ENCODE measurements around the gene LPCAT1.
A peak's percentile ranks its signal among the peaks of the same experiment; 100 is the strongest.

LPCAT1 gene

GRCh38 chr5:1535646-1536045 lies 11.9 kb upstream of the LPCAT1 start:
- Histone ChIP-seq H3K27ac (ENCODE audit: low read depth, low read length) (no peak overlapping the region), H3K27me3 (ENCODE audit: control insufficient read depth, low read length) (peaks cover 8% of the 10 kb centered on the region; the same call in 1 of the 2 replicates), H3K36me3 (ENCODE audit: control insufficient read depth, low read length) (no peaks in the 10 kb centered on the region), H3K79me2 (ENCODE audit: control insufficient read depth, low read length) (no peaks in the 10 kb centered on the region), H3K4me1 (ENCODE audit: control insufficient read depth, low read length) (peaks cover 33% of the 10 kb centered on the region), H3K9me2 (replicated peaks; ENCODE audit: control insufficient read depth, low read length) (no peaks in the 10 kb centered on the region), H3K9me3 (ENCODE audit: control insufficient read depth, insufficient read depth, low read length) (peaks cover 17% of the 10 kb centered on the region), H3K4me3 (ENCODE audit: low read length) (peak overlapping the region; percentile 53), H4K20me1 (ENCODE audit: control insufficient read depth, insufficient read depth, low read depth, low read length) (no peaks in the 10 kb centered on the region), H3K4me2 (ENCODE audit: low read length) (peak overlapping the region; percentile 64), H3F3A (ENCODE audit: control insufficient read depth, insufficient read depth) (no peaks in the 10 kb centered on the region; the same call in 1 of the 2 replicates)
- TF ChIP-seq CTCF (IDR thresholded peaks at IDR 0.05; ENCODE audit: low read depth, low read length, poor library complexity, severe bottlenecking), result no peak
- TF ChIP-seq EZH2phosphoT487 (IDR thresholded peaks at IDR 0.05; ENCODE audit: borderline replicate concordance, low read length), result no peak

DNA sequence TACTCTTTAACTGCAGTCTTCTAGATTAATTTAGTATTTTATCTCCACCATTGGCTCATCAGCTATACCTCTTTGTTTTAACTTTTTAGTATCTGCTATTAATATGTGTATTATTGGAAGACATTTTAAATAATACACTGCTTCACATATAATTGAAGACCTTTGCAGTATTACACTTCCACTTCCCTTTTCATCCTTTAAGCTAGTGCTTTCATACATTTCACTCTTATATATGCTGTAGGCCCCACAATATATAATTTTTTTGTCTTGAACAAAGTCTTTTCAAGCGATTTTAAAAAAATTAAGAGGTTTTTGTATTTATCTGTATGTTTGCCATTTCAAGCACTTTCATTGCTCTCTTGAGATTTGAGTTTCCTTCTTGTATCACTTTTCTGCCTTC lies 8.6 kb upstream of the LPCAT1 start:
- no peak overlapping the region for H3K4me3 ChIP-seq (ENCODE audit: low read length)
- H3F3A ChIP-seq (ENCODE audit: control insufficient read depth, insufficient read depth), result peaks cover under 1% of the 10 kb centered on the region; the same call in 1 of the 2 replicates
- no peaks in the 10 kb centered on the region for H4K20me1 ChIP-seq (ENCODE audit: control insufficient read depth, insufficient read depth, low read depth, low read length)
- H3K27me3 ChIP-seq (ENCODE audit: control insufficient read depth, low read length), result peaks cover 8% of the 10 kb centered on the region; the same call in 1 of the 2 replicates
- no peaks in the 10 kb centered on the region for H3K36me3 ChIP-seq (ENCODE audit: control insufficient read depth, low read length)
- TF ChIP-seq CTCF (IDR thresholded peaks at IDR 0.05; ENCODE audit: low read depth, low read length, poor library complexity, severe bottlenecking), result no peak
- TF ChIP-seq EZH2phosphoT487 (IDR thresholded peaks at IDR 0.05; ENCODE audit: borderline replicate concordance, low read length), result no peak
- no peaks in the 10 kb centered on the region for H3K9me2 ChIP-seq (replicated peaks; ENCODE audit: control insufficient read depth, low read length)
- H3K4me2 ChIP-seq (ENCODE audit: low read length), result no peak overlapping the region
- H3K4me1 ChIP-seq (ENCODE audit: control insufficient read depth, low read length), result peaks cover 33% of the 10 kb centered on the region
- no peaks in the 10 kb centered on the region for H3K79me2 ChIP-seq (ENCODE audit: control insufficient read depth, low read length)
- H3K9me3 ChIP-seq (ENCODE audit: control insufficient read depth, insufficient read depth, low read length), result no peaks in the 10 kb centered on the region
- H3K27ac ChIP-seq (ENCODE audit: low read depth, low read length), result no peak overlapping the region

- H3K9me3 ChIP-seq (ENCODE audit: control insufficient read depth, insufficient read depth, low read length), result no peaks in the 10 kb centered on the region
- H4K20me1 ChIP-seq (ENCODE audit: control insufficient read depth, insufficient read depth, low read depth, low read length), result no peaks in the 10 kb centered on the region
- no peak overlapping the region for H3K27ac ChIP-seq (ENCODE audit: low read depth, low read length)
- peaks cover 7% of the 10 kb centered on the region; the same call in 1 of the 2 replicates for H3F3A ChIP-seq (ENCODE audit: control insufficient read depth, insufficient read depth)
- no peak overlapping the region for H3K4me2 ChIP-seq (ENCODE audit: low read length)
- H3K27me3 ChIP-seq (ENCODE audit: control insufficient read depth, low read length), result no peaks in the 10 kb centered on the region
- H3K4me3 ChIP-seq (ENCODE audit: low read length), result no peak overlapping the region
- peaks cover under 1% of the 10 kb centered on the region; the same call in 1 of the 2 replicates for H3K79me2 ChIP-seq (ENCODE audit: control insufficient read depth, low read length)
- TF ChIP-seq CTCF (IDR thresholded peaks at IDR 0.05; ENCODE audit: low read depth, low read length, poor library complexity, severe bottlenecking) (no peak), EZH2phosphoT487 (IDR thresholded peaks at IDR 0.05; ENCODE audit: borderline replicate concordance, low read length) (no peak)
- peaks cover 32% of the 10 kb centered on the region for H3K4me1 ChIP-seq (ENCODE audit: control insufficient read depth, low read length)
- H3K36me3 ChIP-seq (ENCODE audit: control insufficient read depth, low read length), result no peaks in the 10 kb centered on the region
- H3K9me2 ChIP-seq (replicated peaks; ENCODE audit: control insufficient read depth, low read length), result no peaks in the 10 kb centered on the region
Measured at GRCh38 chr5:1529498-1529897, 5.7 kb upstream of the LPCAT1 start.
